GM12878 (cell line): Measurements from ENCODE around the gene DST. TPM values are rescaled to one million over a fixed set of nuclear protein-coding genes. Genes with fewer than 3 reads are reported as not detected.

Experiments
- ATAC-seq: fragments of 200-7000 bp; cut with Tn5 transposase; 3 replicates; pipeline ENCODE4 v1.9.1; 2020; ENCODE audit warnings: mild to moderate bottlenecking, moderate library complexity
- BruUV-seq: library from RNA; stranded (reverse); fragments of 400-500 nt; replicated peaks from 2 replicates; lab custom pipeline; 2021; lab: Mats Ljungman, UMichigan
- CTCF ChIA-PET: fragments of 300-600 bp; sonication (Branson Sonifier 250); formaldehyde crosslinking; extraction: SDS; loops from one replicate; lab custom pipeline; 2021; ENCODE audit warnings: inconsistent platforms; lab: Yijun Ruan, JAX
- POLR2A ChIA-PET: fragments of 350-600 bp; formaldehyde crosslinking; extraction: SDS; loops from one replicate; lab custom pipeline; 2021; ENCODE audit warnings: inconsistent platforms; lab: Charles Lee
- RAD21 ChIA-PET: fragments of 300-600 bp; sonication (Branson Sonifier 250); formaldehyde crosslinking; loops from one replicate; lab custom pipeline; 2023; ENCODE audit warnings: antibody characterized with exemption; ENCODE audit not compliant: unreplicated experiment; lab: Charles Lee
- SMC1A ChIA-PET: fragments of 300-600 bp; sonication (Branson Sonifier 250); formaldehyde crosslinking; loops from one replicate; lab custom pipeline; 2023; ENCODE audit not compliant: unreplicated experiment, uncharacterized antibody; lab: Charles Lee
- DNase-seq: peaks from one replicate; pipeline ENCODE4 v3.0.0-alpha.2; 2011; ENCODE audit warnings: low read depth, low spot score
- FAIRE-seq: peaks from 3 replicates; lab custom pipeline; 2011; peaks lifted over from hg19 to GRCh38; lab: Jason Lieb, UNC
- H2AFZ ChIP-seq: 2 replicates; pipeline ENCODE4 v1.6.0; 2011; ENCODE audit warnings: low read depth, low read length, control low read depth; ENCODE audit not compliant: control insufficient read depth
- H3K27ac ChIP-seq: 2 replicates; pipeline ENCODE4 v1.5.1; 2011; ENCODE audit warnings: control low read depth; ENCODE audit not compliant: control insufficient read depth, insufficient read depth
- H3K27me3 ChIP-seq, 2 experiments: replicated peaks in 1 of 2; 2 replicates each; pipeline versions ENCODE4 v1.6.0 to v1.6.1; 2011; ENCODE audit warnings: low read length in 1 of 2; ENCODE audit not compliant: control insufficient read depth in 2 of 2, insufficient read depth in 2 of 2
- H3K36me3 ChIP-seq, 2 experiments: 2 replicates each; pipeline ENCODE4 v1.5.1; 2011; ENCODE audit warnings: low read length in 1 of 2; ENCODE audit not compliant: control insufficient read depth in 2 of 2, insufficient read depth in 2 of 2
- H3K4me1 ChIP-seq: 2 replicates; pipeline ENCODE4 v1.6.1; 2011; ENCODE audit warnings: mild to moderate bottlenecking, low read length, moderate library complexity, mixed read lengths; ENCODE audit not compliant: control insufficient read depth, insufficient read depth
- H3K4me2 ChIP-seq: 2 replicates; pipeline ENCODE4 v1.6.0; 2011; ENCODE audit warnings: control low read depth; ENCODE audit not compliant: control insufficient read depth, insufficient read depth
- H3K4me3 ChIP-seq: fragments of 200-600 bp; sonication (generic); 2 replicates; pipeline ENCODE4 v1.5.1; 2016
- H3K79me2 ChIP-seq: 2 replicates; pipeline ENCODE4 v1.6.0; 2011; ENCODE audit warnings: low read length; ENCODE audit not compliant: control insufficient read depth, insufficient read depth
- H3K9ac ChIP-seq: 2 replicates; pipeline ENCODE4 v1.8.0; 2011; ENCODE audit warnings: low read length, control low read depth, mixed read lengths; ENCODE audit not compliant: control insufficient read depth, insufficient read depth
- H3K9me3 ChIP-seq: replicated peaks from 3 replicates; pipeline ENCODE4 v1.5.1; 2011; ENCODE audit warnings: mild to moderate bottlenecking, low read length; ENCODE audit not compliant: control insufficient read depth, insufficient read depth
- H4K20me1 ChIP-seq: 2 replicates; pipeline ENCODE4 v1.6.0; 2011; ENCODE audit not compliant: control insufficient read depth, insufficient read depth
- CTCF ChIP-seq, 3 experiments: IDR thresholded peaks in 2 of 3; conservative IDR thresholded peaks in 1 of 3; 2 replicates each; pipeline ENCODE4 v1.5.1; 2011; ENCODE audit warnings: low read depth in 3 of 3, low read length in 3 of 3, mild to moderate bottlenecking in 3 of 3, control low read depth in 2 of 3, moderate library complexity in 2 of 3, inconsistent platforms in 1 of 3, mixed read lengths in 1 of 3; ENCODE audit not compliant: control insufficient read depth in 2 of 3, insufficient read depth in 1 of 3; ENCODE audit errors: extremely low read depth in 1 of 3
- EED ChIP-seq: sonication (generic); IDR thresholded peaks from 2 replicates; pipeline ENCODE4 v1.6.1; 2016; ENCODE audit warnings: antibody characterized with exemption, low read depth
- MEF2B ChIP-seq: fragments of 450-650 bp; IDR thresholded peaks from 2 replicates; pipeline ENCODE4 v1.6.1; 2018; ENCODE audit warnings: mild to moderate bottlenecking, moderate library complexity; ENCODE audit not compliant: partially characterized antibody, poor library complexity, severe bottlenecking
- NBN ChIP-seq: fragments of 450-650 bp; IDR thresholded peaks from 2 replicates; pipeline ENCODE4 v1.6.1; 2016
- NFYB ChIP-seq: IDR thresholded peaks from 2 replicates; pipeline ENCODE4 v1.6.1; 2011; ENCODE audit warnings: low read depth, mild to moderate bottlenecking, low read length, improper control_type of control experiment, moderate library complexity; ENCODE audit not compliant: insufficient read depth
- NKRF ChIP-seq: fragments of 450-650 bp; conservative IDR thresholded peaks from 2 replicates; pipeline ENCODE4 v1.6.1; 2017; ENCODE audit warnings: mild to moderate bottlenecking, moderate library complexity
- POLR2AphosphoS5 ChIP-seq: IDR thresholded peaks from 2 replicates; pipeline ENCODE4 v1.6.1; 2011; ENCODE audit warnings: mild to moderate bottlenecking, low read length, inconsistent platforms
- TAF1 ChIP-seq: IDR thresholded peaks from 2 replicates; pipeline ENCODE4 v1.6.1; 2011; ENCODE audit warnings: mild to moderate bottlenecking, low read depth, low read length, borderline replicate concordance
- ZNF687 ChIP-seq: fragments of 450-650 bp; IDR thresholded peaks from 2 replicates; pipeline ENCODE4 v1.6.1; 2017; ENCODE audit warnings: mild to moderate bottlenecking, moderate library complexity
- WGBS: methylation state at CpG from one replicate; pipeline ENCODE4 v1.1.6; 2016; ENCODE audit warnings: low lambda C conversion rate; ENCODE audit not compliant: insufficient replicate concordance, insufficient coverage; ENCODE audit errors: missing lambda C conversion rate; 5-methylcytosine and 5-hydroxymethylcytosine counted together
- in situ Hi-C: fragments of 300-500 bp; cut with MboI; formaldehyde crosslinking; loops from 9 replicates; pipeline ENCODE4 v1.14.3; 2018; ENCODE audit warnings: mixed read lengths
- intact Hi-C: fragments of 100-400 bp; cut with micrococcal nuclease; formaldehyde crosslinking; loops from one replicate; pipeline ENCODE4 v1.14.2; 2022; ENCODE audit not compliant: unreplicated experiment
- polyA plus RNA-seq, 11 experiments: library from polyadenylated mRNA; depleted of rRNA in 4 of 11; unstranded in 6 of 11; stranded (reverse) in 5 of 11; fragments of >200 nt; fragmentation: Nextera tagmentation in 4 of 11; fragmentation: Illumina TruSeq in 1 of 11; extraction: Ambion mirVana in 4 of 11; extraction: Trizol in 1 of 11; gene quantifications; 1 replicate in 1 of 11; 2 replicates in 10 of 11; pipeline versions ENCODE4 v1.2.1 to v1.2.3, GENCODE V29; 2011 to 2016; ENCODE audit warnings: inconsistent platforms in 2 of 11, missing spikeins in 2 of 11, low read depth in 1 of 11
- total RNA-seq, 4 experiments: library from RNA; depleted of rRNA in 3 of 4; stranded (reverse); fragments of >200 nt in 3 of 4; fragmentation: Illumina TruSeq in 1 of 4; extraction: Trizol in 1 of 4; gene quantifications; 2 replicates each; pipeline versions ENCODE4 v1.2.1 to v1.2.3, GENCODE V29; 2013 to 2021

The DST gene
- total and polyA plus RNA-seq, 10 of the 15 experiments (the other 5 are each of a cell fraction or from before 2014, with no cell fraction given), result 32.1 to 156 (median 75.0) TPM

GRCh38 chr6:56445818-56446217 lies 196.9 kb downstream of the DST start:
- CTCF ChIA-PET, result interaction anchor here (1.5 kb wide), 1 partner anchor 124 kb away, joined by 3 read pairs; no protein-coding TSS in a partner anchor
- RAD21 ChIA-PET, result no interaction called here
- BruUV-seq, result no TSS peak
- POLR2A ChIA-PET, result no interaction called here
- no peaks in the 10 kb centered on the region for H3K27me3 ChIP-seq
- WGBS, result 55% methylated on average over 8 of the region's 8 CpGs
- in situ Hi-C loops, result no loop called here
- intact Hi-C loops, result loop anchor here (5.0 kb wide), 1 partner anchor 89 kb away; no protein-coding TSS in a partner anchor
- no peak overlapping the region for H2AFZ ChIP-seq
- H3K9ac ChIP-seq, result no peak overlapping the region
- H3K4me2 ChIP-seq, result no peak overlapping the region
- FAIRE-seq (no peak), ATAC-seq (no peak), DNase-seq (no peak)
- no peaks in the 10 kb centered on the region for H3K79me2 ChIP-seq
- no peaks in the 10 kb centered on the region for H4K20me1 ChIP-seq
- no peak overlapping the region for H3K4me3 ChIP-seq
- no peaks in the 10 kb centered on the region for H3K9me3 ChIP-seq
- no peaks in the 10 kb centered on the region for H3K4me1 ChIP-seq
- H3K36me3 ChIP-seq, result no peaks in the 10 kb centered on the region
- H3K27ac ChIP-seq, result no peak overlapping the region
- TF ChIP-seq POLR2AphosphoS5, result no peak
- TF ChIP-seq NBN, result no peak
- TF ChIP-seq CTCF (IDR thresholded peaks at IDR 0.05 in 2 of 3, conservative IDR thresholded peaks at IDR 0.05 in 1 of 3; ENCODE audit: control insufficient read depth in 2 of 3, extremely low read depth in 1 of 3, insufficient read depth in 1 of 3, low read depth in 3 of 3, low read length in 3 of 3), result no peak
- TF ChIP-seq MEF2B, result no peak
- TF ChIP-seq ZNF687, result no peak
- no peak for TF ChIP-seq NKRF
- TF ChIP-seq TAF1, result no peak
- TF ChIP-seq EED, result no peak
- no peak for TF ChIP-seq NFYB
- SMC1A ChIA-PET, result no interaction called here
